Activated gamma-delta T cell treated with anti-CD3 and anti-CD28 coated beads, Interleukin-2, amount 50 U/mL, for 16 hours (primary cell): ENCODE results near the gene SUPT4H1.

Experiments used
- DNase-seq: peaks from one replicate; pipeline ENCODE4 v3.0.0-alpha.2; 2020; ENCODE audit warnings: low read depth

The SUPT4H1 gene

GRCh38 chr17:58380207-58381123 is 28.5 kb upstream of the SUPT4H1 start:
- no peak for DNase-seq

DNA sequence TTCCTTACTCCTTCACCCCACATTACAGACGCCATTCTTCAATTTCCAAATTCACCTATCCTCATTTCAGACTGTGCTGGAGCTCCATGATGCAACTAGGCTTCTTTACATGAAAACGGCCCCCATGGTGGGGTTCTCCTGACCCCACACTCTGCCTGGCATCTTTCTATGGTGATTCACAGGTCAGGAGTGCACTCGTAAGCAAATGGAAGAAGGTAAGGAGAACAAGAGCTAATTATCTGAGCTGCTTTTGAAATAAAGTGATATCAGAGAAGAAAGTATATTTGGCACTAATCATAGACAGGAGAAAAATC is 27.5 kb upstream of the SUPT4H1 start:
- DNase-seq: no peak

DNA sequence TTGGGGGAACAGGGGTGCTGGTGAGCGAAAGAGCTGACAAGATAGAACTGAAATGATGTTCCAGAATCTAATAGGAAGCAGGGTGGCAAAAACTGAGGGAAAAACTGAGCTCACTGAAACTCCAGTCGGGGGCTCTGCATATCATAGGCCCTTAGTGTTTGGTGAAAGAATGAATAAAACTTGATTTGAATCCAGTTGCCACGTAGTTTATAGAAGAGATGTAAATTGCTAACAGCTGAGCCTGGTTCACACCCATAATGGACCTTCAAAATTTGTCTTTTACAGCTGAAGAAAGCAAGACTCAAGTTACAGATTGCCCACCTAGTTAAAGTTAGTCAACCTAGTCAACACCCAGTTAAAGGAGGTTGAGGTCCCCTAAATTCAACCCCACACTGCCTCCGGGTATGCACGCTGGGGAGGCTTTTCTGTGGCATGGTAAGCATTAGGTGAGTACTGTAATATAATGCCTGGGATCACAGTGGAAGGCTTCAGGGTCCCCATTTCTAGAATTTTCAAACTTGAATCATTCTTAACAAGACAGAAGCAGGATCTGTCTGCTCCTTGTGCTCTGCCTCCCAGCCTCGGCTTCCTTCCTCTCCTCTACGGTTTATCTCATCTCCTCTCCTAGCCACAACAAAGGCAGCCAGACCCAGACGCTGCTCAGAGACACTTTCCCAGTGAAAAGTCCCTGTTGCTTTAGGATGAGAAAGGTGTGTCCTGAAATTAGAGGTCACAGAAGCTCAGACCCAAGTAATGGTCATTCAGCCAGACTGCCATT is 26.9 kb upstream of the SUPT4H1 start:
- DNase-seq: no peak

DNA sequence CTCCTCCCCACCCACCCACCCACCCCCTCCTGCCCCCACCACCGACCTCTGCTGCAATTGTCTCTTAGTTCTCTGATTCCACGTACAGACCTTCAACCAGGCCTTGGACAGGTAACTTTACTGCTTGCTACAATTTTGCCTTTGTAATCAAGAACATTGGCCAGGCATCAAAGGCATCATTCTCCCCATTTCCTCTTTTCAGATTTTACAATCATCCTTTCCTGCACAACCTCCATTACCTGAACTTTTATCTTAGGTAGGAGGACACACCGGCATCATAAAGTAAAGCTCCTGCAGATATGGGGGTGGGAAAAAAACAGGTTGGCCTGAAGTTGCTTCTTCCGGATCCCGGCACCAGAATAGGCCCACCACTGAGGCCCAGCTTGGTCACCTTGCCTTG is 25.7 kb upstream of the SUPT4H1 start:
- no peak for DNase-seq

GRCh38 chr17:58377093-58377601 is 25.1 kb upstream of the SUPT4H1 start:
- DNase-seq: no peak

DNA sequence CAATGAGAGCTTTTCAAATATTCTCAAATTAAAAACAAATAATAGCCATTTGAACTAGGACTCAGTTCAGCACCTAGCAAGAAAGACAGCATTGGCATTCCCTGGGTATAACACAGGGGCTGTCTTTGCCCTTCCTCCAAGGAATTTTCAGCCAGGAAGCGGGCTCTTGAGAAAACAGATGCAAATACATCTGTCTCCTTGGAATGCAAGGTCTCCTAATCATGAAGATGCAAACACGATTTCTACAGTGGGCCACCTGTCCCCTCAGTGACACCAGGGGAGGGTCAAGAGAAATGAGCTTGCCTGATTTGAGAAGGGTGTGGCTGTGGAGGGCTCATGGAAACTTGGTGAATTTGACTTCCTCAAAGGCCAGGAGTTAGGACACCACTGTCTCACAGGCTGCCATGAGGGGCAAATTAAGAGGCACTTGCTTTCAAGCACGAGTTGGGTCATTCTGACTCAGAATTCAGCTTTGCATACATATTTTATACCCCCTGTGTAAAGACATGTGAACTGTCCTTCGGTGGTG is 24.5 kb upstream of the SUPT4H1 start:
- no peak for DNase-seq

- DNase-seq: no peak
These were observed 23.8 kb upstream of the SUPT4H1 start for GRCh38 chr17:58375811-58376210.

- no peak for DNase-seq
These were observed 23.3 kb upstream of the SUPT4H1 start for GRCh38 chr17:58375256-58375655.

DNA sequence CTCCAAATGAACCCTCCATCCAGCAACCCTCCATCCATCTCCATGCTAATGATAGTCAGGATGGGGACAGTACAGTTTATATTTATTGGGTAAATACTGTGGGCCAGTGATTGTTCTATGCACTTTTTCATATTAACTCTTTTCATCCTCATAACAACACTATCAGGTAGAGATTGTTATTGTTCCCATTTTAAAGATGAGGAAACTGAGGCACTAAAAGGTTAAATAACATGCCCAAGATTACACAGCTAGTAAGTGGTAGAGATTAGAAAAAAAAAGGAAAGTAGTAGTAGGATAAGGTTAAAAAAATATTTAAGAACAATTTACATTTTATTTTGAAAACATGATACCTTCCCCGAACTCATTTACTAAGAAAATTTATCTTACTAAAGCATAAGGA is 21.9 kb upstream of the SUPT4H1 start:
- no peak for DNase-seq

DNA sequence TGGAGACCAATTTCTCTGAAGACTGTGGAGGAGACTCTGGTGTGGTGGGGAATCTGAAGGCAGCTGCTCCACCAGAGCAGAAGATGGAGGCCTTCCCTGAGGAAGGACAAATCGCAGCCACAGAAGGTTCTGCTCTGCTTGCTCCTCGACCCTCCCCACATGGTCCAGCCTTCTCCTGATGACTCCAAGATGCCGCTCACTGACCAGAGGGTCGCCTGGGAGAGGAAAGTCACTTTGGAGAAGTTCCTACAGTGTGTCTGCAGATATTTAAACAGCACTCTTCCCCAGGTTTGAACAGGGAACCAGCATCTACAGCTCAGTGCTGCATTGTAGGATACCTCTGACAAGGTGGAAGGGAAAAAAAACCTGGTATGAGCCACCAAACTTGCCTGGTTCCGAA is 21.0 kb upstream of the SUPT4H1 start:
- no peak for DNase-seq

DNA sequence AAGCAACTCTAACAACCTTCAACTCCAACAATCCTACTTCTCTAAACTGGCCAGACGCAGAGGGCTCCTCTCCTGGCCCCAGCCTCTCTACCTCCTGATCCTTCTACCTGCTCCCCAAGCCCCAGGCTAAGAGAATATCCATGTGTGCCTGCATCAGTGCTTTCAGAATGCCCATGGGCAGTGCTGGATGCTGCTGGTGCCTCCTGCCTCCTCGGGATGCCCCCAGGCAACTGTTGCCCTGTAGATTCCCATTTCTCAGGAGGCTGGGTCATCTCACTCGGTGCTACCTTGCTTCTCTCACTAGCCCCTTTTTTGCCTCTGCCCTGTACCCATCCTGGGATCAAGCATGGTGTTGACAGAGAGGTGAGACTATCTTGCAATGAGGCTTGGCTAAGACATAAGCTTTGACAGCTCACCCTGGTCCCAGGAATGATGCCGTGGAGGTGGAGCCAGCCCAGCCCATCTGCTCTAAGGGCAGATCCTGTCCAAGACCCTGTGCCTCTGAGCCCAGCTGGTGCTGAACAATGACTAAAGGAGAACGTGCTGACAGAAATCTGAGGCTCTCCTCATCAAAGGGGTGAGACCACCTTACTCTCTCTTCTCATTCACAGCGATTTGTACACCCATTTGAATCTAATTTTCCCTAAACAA is 19.4 kb upstream of the SUPT4H1 start:
- DNase-seq: no peak

- DNase-seq: no peak
These were observed 18.7 kb upstream of the SUPT4H1 start for GRCh38 chr17:58370716-58371115.

- DNase-seq: no peak
These were observed 18.3 kb upstream of the SUPT4H1 start for GRCh38 chr17:58370309-58370708.

GRCh38 chr17:58369214-58370031 is 17.4 kb upstream of the SUPT4H1 start:
- DNase-seq: no peak

- no peak for DNase-seq
These were observed 16.8 kb upstream of the SUPT4H1 start for GRCh38 chr17:58368860-58369213.

DNA sequence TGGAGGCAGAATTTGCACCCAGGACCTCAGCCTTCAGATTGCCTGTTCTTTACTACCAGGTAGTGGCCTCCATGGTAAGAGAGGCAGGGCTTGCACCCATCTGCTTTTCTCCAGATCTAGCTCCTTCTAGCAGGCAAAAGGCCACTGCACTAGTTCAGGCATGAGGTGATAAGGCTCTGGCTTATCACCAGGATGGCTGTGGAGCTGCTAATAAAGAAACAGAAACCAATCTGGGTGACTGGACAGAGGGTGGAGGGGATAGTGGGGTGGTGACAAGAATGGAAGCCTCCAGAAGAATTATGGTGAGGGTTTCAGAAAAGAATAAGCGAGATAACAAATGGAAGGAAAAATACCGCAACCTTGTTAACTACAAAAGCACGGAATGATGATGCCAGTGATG is 15.5 kb upstream of the SUPT4H1 start:
- DNase-seq: no peak

GRCh38 chr17:58365980-58366595 is 14.1 kb upstream of the SUPT4H1 start:
- no peak for DNase-seq

DNA sequence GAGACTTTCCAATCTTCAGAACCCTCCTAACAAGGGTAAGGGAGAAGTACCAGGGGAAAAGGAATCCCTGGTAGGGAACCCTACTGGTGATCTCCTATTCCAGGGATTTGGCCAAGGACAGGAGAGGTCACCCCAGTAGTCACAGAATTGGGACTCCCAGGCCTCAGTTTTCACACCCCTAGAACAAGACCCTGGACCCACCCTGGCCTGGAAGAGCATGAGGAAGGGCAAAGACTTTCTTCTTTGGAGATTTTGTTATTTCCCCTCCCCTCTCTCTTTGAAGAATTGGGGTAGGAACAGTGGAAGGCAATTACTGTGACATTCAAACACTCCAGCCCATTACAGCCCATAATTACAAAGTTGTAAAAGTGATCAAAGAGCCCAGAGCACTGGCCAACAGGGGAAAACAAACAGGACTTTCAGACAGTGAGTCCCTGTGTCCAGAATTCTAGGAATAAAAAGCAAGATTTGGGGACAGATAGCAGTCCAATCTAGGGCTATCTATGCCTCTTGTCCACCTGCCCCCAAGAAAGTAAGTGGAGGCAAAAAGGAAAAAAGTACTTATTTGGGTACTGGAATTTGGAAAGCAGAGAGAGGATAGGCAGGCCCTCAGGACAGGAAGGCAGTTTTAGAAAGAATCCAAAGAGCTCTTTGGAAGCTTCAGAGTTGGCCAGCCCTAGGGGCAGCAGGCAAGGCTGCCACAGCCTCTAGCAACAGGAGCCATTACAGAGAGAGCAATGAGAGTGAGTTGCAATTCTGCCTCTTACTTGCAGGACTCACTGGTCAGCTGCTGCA is 13.4 kb upstream of the SUPT4H1 start:
- no peak for DNase-seq

DNA sequence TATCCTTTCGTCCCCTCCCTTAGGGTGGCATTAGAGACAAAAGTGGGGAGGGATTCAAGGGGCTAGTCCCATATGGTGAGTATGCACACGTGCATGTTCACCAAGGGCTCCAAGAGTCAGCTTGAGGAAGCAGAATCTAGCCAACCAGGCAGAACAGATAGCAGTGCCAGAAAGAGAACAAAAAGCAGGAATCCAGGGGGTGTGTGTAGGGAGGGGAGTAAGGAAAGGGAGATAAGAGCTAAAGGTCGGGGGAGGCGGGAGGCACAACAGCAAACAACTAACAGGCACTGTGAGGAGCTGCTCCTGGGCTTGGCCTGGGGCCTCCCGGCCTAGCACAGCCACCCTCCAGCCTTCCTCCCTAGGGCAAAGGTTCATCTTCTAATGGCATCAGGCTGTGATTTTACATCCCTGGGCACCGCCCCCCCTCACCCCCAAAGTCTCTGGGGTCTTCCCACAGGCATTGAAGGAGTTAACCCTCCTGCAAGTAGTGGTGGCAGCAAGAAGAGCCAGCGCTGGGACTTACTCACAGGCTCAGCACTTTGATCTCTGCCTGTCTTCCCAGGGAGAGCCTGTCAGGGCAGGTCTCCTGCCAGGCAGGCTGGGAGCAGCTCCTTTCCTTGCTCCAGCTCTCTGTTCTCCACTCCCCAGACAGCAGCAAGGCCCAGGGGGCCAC is 12.4 kb upstream of the SUPT4H1 start:
- no peak for DNase-seq
